Measurements from ENCODE around the gene ARL13A.
"Not testable (repeated sequence)": the region's sequence is repeated elsewhere in the genome, so short reads cannot be mapped to it uniquely, and the experiment has no call there.

ARL13A gene

DNA sequence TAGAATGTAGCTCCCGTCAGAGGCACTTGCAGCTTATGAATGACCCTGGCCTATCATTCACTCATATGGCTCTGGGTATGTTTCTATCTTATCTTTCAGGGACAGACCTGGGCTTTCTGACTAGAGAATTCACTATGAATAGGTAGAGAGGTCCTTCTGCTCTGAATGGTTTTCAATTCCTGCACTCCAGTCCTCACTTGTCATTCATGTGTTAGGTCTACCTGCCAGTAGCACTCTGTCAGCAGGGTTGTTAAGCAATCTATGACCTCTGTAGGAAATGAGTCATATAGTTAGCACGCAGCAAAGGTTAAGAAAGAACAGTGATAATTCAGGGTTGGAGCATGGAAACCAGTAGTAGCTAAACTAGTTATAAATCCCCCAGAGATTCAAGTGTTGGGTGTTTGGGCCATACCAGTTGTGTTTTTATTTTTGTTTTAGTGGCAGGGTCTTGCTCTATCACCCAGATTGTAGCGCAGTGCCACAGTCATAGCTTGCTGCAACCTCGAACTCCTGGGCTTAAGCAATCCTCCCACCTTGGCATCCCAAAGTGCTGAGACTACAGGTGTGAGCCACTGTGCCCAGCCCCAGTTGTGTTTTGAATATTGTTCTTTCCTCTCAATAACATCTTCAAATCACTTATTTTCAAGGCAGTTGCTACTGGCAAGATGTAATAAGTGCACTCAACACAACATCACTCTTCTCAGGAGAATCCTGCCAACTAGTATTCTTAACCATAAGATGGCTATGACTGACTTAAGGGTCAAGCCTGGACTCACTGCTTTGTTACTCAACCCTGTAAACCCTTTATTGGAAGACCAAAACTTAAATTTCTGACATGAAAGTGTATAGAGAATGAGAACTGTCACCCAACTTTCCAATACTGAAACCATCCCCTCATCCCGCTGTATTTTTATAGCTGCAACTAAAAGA is 25.1 kb downstream of the ARL13A start:
- no peak for DNase-seq

DNA sequence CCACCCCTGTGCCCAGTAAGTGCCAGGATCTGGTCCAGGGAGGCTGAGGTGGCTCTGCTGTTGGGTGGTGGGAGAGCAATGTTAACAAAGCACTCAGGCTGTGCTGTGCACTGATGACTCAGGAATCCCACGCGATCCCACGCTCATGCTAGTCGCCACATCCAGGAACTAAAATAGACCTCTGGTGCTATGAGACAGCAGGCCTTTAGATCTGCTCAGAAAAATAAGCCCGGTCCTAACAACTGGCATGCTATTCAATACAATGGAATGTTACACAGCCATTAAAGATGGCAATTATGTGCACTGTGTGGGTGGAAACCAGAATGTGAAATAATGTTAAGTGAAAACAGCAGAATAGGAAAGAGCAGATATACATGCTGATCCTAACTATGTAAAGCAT is 26.0 kb downstream of the ARL13A start:
- DNase-seq, result no peak

DNA sequence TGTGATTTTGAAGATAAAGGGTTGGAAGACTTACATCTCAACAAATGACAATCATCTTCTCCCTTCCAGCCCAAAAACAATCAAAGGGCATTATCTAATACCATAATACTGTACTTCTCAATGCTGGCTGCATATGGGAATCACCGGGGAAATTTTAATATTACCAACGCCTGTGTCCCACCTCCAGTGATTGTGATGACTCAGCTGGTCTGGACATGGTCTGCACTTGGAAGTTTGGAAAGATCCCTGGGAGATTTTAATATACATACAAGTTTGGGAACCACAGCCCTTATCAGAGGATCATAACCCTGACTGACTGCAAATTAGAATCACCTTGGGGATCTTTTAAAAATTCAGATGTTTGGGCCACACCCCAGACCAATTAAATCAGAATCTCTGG is 29.9 kb downstream of the ARL13A start:
- DNase-seq, result no peak

DNA sequence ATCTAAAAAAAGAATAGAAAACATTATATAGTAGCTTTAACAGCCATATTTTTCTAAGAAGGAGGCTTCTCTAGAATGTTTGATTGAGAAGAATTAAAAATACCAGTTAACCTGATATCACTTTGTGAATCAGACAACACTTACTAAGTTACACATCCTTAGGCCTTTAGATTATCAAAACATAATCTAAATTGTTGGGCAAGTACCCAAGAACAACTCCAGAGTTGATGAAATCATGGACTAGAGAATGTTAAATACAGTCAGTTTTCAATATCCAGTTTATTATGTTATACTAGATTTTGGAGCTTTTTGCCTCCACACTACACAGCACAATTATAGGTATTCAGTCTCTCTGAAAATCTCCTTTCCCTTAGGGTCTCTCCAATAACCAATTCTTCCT is 39.6 kb downstream of the ARL13A start:
- DNase-seq, result no peak

DNA sequence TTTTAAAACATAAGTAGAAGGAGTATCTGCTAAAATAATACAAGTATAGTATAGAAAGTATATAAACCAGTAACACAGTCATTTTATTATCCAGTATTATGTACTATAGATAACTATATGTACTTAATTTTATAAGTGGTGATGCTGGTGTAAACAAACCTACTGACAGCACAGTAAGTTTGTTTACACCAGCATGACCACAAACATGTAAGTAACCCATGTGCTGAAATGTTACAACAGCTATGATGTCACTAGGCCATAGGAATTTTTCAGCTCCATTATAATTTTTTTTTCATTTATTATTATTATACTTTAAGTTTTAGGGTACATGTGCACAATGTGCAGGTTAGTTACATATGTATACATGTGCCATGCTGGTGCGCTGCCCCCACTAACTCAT is 42.5 kb downstream of the ARL13A start:
- DNase-seq, result not testable (repeated sequence)

DNA sequence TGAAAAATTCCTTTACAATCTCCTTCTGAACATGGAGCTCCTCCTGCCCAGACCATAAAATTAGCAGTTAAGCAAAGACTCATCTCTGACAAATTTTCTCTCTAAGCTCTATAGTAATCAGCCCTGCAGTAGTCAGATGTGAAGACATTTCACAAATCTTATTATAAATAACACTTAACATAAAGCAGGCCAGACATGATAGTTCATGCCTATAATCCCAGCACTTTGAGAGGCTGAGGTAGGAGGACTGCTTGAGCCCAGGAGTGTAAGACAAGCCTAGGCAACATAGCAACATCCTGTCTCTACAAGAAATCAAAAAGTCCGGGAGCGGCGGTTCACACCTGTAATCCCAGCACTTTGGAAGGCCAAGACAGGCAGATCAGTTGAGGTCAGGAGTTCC is 52.5 kb downstream of the ARL13A start:
- no peak for DNase-seq

DNA sequence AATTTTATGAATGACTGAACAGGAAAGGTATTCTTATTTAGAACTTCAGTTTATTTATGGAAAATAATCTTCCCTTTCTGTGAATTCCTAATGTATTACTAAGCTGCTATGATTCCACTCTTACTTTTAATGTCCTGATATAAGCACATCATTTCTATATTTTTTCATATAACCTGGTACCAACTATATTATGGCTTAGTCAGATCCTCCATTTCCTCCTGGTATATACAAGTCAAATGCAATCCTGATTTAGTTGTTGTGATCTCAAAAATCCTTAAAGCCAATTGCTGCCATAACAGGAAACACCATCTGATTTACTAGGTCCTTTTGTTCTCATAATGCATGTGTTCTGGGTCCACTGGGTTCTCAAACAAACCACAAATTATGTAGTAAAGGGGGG is 55.6 kb downstream of the ARL13A start:
- no peak for DNase-seq

DNA sequence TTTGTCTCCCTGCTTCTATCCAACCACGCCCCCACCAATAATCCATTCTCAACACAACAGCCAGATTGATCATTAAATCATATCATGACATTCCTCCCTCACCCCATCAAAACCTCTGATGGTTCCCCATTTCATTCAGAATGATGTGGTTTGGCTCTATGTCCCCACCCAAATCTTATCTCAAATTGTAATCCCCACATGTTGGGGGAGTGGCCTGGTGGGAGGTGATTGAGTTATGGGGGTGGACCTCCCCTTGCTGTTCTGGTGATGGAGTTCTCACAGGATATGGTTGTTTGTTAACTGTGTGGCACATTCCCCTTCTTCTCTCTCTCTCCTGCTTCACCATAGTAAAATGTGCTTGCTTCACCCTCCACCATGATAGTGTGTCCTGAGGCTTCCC is 59.1 kb downstream of the ARL13A start:
- no peak for DNase-seq

DNA sequence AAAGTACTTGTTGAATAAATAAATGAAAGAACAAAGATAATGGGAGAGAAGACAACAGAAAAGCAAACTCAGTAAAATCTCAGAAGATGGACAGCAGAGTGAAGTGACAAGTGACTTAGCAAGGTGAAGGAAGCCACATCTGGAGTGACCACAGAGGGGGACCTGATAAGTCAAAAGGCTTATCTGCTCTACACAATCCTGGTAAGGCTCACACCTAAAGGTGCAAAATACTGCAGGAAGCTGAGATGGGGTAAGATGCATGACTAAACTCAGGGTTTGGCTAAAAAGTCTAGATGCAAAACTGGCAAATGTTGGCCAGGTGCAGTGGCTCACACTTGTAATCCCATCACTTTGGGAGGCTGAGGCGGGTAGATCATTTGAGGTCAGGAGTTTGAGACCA is 60.2 kb downstream of the ARL13A start:
- DNase-seq, result no peak

DNA sequence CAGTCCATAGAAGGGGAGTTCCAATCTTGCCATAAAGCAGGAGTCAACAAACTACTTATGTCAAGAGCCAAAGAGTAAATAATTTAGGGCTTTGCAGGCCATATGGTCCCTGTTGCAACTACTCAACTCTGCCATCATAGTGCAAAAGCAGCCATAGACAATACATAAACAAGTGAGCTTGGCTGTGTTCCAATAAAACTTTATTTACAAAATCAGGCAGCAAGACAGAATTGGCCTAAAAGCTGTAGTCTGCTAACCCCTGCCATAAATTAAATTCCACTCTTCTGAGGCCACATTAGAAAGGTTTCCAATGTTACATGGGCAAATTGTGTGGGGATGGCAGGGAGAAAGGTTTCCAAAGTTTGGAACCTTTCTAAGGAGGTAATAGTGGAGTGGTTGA is 67.7 kb downstream of the ARL13A start:
- DNase-seq, result no peak

DNA sequence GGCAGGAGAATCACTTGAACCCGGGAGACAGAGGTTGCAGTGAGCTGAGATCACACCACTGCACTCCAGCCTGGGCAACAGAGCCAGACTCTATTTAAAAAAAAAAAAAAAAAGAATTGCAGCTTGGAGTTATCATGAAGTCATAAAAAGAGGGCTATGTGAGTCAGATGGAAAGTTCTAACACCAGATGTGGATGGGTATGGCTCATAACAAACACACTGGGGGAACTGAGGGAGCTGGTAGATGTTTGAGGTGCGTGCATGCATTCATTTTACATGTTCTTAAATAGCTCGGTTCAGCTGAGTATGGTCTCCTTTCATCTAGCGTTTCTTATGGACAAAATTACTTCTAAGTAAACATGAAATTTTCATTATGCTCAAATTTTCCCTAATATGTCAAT is 70.7 kb downstream of the ARL13A start:
- DNase-seq, result no peak

All from NCI-H1092 (cell line).